Non-pigmented ciliary epithelial cell (primary cell): ENCODE results near the gene OGA.
"Not testable (repeated sequence)": the region's sequence is repeated elsewhere in the genome, so short reads cannot be mapped to it uniquely, and the experiment has no call there.

Source experiments
- DNase-seq: peaks from one replicate; pipeline ENCODE4 v3.0.0-alpha.2; 2010; ENCODE audit warnings: low read depth

OGA gene

GRCh38 chr10:101797403-101798059 is 20.7 kb downstream of the OGA start:
- DNase-seq, result no peak

GRCh38 chr10:101793526-101793925 is 24.7 kb downstream of the OGA start:
- no peak for DNase-seq

GRCh38 chr10:101789686-101790085 is 28.6 kb downstream of the OGA start:
- no peak for DNase-seq

GRCh38 chr10:101789231-101789630 is 29.0 kb downstream of the OGA start:
- not testable (repeated sequence) for DNase-seq

GRCh38 chr10:101785801-101786200 is 32.4 kb downstream of the OGA start:
- DNase-seq, result no peak

GRCh38 chr10:101784558-101784957 is 33.7 kb downstream of the OGA start:
- DNase-seq, result no peak

- DNase-seq, result no peak
Measured at GRCh38 chr10:101783736-101784118, 34.5 kb downstream of the OGA start.

GRCh38 chr10:101782811-101783735 is 35.2 kb downstream of the OGA start, which contains the start of gene NPM3:
Gene NPM3 (minus strand): TSS chr10:101783446. CDS start chr10:101783390, 56 bp downstream.
- no peak for DNase-seq

- no peak for DNase-seq
Measured at GRCh38 chr10:101781984-101782810, 36.0 kb downstream of the OGA start.

GRCh38 chr10:101781655-101781983 is 36.6 kb downstream of the OGA start:
- DNase-seq, result no peak

- DNase-seq, result no peak
Measured at GRCh38 chr10:101780818-101781654, 37.2 kb downstream of the OGA start.

- DNase-seq, result no peak
Measured at GRCh38 chr10:101780187-101780817, 37.9 kb downstream of the OGA start.

GRCh38 chr10:101779544-101780186 is 38.6 kb downstream of the OGA start:
- DNase-seq, result no peak

- no peak for DNase-seq
Measured at GRCh38 chr10:101778781-101779543, 39.3 kb downstream of the OGA start.

GRCh38 chr10:101778151-101778780 is 40.0 kb downstream of the OGA start:
- no peak for DNase-seq

GRCh38 chr10:101777619-101778145 is 40.6 kb downstream of the OGA start:
- no peak for DNase-seq

- no peak for DNase-seq
Measured at GRCh38 chr10:101776161-101776817, 42.0 kb downstream of the OGA start.
